ENCODE measurements around the gene OXA1L. TPM values are rescaled to one million over a fixed set of nuclear protein-coding genes. Genes with fewer than 3 reads are reported as not detected.

Gene OXA1L
- total and polyA plus RNA-seq, 2 of the 13 experiments (the other 11 are each of a cell fraction or from before 2014, with no cell fraction given) = 230 to 589 TPM

DNA sequence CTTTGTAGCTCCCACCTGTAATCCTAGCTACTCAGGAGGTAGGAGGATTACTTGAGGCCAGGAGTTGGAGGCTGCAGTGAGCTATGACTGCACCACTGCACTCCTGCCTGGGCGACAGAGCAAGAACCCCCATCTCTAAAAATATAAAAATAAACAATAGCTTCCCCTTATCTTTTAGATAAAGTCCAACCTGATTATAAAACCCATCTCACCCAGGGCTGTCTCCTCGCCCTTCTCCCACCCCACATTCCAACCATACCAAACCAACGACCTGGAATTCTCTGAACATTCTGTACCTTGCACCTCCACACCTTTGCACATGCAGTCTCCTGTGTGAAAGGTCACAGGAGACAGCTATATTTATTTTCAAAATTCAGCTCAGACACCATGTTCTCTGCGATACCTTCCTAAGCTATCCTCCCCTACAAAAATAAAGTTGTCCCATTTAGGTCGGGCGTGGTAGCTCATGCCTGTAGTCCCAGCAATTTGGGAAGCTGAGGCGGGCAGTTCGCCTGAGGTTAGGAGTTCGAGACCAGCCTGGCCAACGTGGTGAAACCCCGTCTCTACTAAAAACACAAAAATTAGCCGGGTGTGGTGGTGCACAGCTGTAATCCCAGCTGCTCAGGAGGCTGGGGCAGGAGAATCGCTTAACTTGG, 41.1 kb downstream of the OXA1L start (continued):
- no peak for TF ChIP-seq SIX1 (CRISPR knock-in tag; IDR thresholded peaks at IDR 0.05; ENCODE audit: borderline replicate concordance)
- TF ChIP-seq NR3C1 (CRISPR knock-in tag; IDR thresholded peaks at IDR 0.05) = no peak
- TF ChIP-seq ZFP90 (CRISPR knock-in tag; IDR thresholded peaks at IDR 0.05; ENCODE audit: borderline replicate concordance) = 0 out of 2 replicates have a peak, but pooled peaks have one; percentile 70
- peak; percentile 18; the same call in 1 of the 2 replicates for TF ChIP-seq ZNF292 (CRISPR knock-in tag; IDR thresholded peaks at IDR 0.05; ENCODE audit: borderline replicate concordance, low read depth)
- TF ChIP-seq, protein P1, sequence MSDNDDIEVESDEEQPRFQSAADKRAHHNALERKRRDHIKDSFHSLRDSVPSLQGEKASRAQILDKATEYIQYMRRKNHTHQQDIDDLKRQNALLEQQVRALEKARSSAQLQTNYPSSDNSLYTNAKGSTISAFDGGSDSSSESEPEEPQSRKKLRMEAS (IDR thresholded peaks at IDR 0.05) = peak; percentile 44; the same call in 1 of the 2 replicates
- TF ChIP-seq, protein P2, sequence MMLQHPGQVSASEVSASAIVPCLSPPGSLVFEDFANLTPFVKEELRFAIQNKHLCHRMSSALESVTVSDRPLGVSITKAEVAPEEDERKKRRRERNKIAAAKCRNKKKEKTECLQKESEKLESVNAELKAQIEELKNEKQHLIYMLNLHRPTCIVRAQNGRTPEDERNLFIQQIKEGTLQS (CRISPR knock-in tag; IDR thresholded peaks at IDR 0.05) = no peak
- TF ChIP-seq TRIM24 (CRISPR knock-in tag; IDR thresholded peaks at IDR 0.05) = peak; percentile 69; the same call in 1 of the 2 replicates
- TF ChIP-seq, protein P3, sequence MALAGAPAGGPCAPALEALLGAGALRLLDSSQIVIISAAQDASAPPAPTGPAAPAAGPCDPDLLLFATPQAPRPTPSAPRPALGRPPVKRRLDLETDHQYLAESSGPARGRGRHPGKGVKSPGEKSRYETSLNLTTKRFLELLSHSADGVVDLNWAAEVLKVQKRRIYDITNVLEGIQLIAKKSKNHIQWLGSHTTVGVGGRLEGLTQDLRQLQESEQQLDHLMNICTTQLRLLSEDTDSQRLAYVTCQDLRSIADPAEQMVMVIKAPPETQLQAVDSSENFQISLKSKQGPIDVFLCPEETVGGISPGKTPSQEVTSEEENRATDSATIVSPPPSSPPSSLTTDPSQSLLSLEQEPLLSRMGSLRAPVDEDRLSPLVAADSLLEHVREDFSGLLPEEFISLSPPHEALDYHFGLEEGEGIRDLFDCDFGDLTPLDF (CRISPR knock-in tag; IDR thresholded peaks at IDR 0.05) = no peak
- peak; percentile 44; the same call in 1 of the 2 replicates for TF ChIP-seq ZNF451 (CRISPR knock-in tag; IDR thresholded peaks at IDR 0.05)
- 0 out of 2 replicates have a peak, but pooled peaks have one; percentile 17 for TF ChIP-seq GLI4 (CRISPR knock-in tag; IDR thresholded peaks at IDR 0.05; ENCODE audit: borderline replicate concordance)
- TF ChIP-seq ZNF34 (CRISPR knock-in tag; IDR thresholded peaks at IDR 0.05; ENCODE audit: borderline replicate concordance) = no peak
- TF ChIP-seq, protein P4, sequence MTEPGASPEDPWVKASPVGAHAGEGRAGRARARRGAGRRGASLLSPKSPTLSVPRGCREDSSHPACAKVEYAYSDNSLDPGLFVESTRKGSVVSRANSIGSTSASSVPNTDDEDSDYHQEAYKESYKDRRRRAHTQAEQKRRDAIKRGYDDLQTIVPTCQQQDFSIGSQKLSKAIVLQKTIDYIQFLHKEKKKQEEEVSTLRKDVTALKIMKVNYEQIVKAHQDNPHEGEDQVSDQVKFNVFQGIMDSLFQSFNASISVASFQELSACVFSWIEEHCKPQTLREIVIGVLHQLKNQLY (CRISPR knock-in tag; IDR thresholded peaks at IDR 0.05) = peak; percentile 94
- peak; percentile 71; the same call in 1 of the 2 replicates for TF ChIP-seq ZSCAN31 (CRISPR knock-in tag; IDR thresholded peaks at IDR 0.05; ENCODE audit: low read depth)
- TF ChIP-seq NFATC3 (CRISPR knock-in tag; IDR thresholded peaks at IDR 0.05) = no peak
- peak; percentile 56; the same call in 1 of the 2 replicates for TF ChIP-seq SOX5 (CRISPR knock-in tag; IDR thresholded peaks at IDR 0.05; ENCODE audit: borderline replicate concordance)
- peak; percentile 18; the same call in 1 of the 2 replicates for TF ChIP-seq FOSL2 (CRISPR knock-in tag; IDR thresholded peaks at IDR 0.05)
- TF ChIP-seq TBX3 (IDR thresholded peaks at IDR 0.05; ENCODE audit: borderline replicate concordance) = peak; percentile 81
- TF ChIP-seq ZNF17 (CRISPR knock-in tag; IDR thresholded peaks at IDR 0.05) = no peak
- peak; percentile 56; the same call in 1 of the 2 replicates for TF ChIP-seq HOXA3 (CRISPR knock-in tag; IDR thresholded peaks at IDR 0.05)
- TF ChIP-seq SOX13 (IDR thresholded peaks at IDR 0.05) = no peak
- peak in 1 of 2 experiments; percentile 64; a peak in 2 of 4 replicates for TF ChIP-seq SOX13 (CRISPR knock-in tag; conservative IDR thresholded peaks at IDR 0.05 in 1 of 2, IDR thresholded peaks at IDR 0.05 in 1 of 2)
- no peak for TF ChIP-seq ZNF850 (CRISPR knock-in tag; conservative IDR thresholded peaks at IDR 0.05)
- TF ChIP-seq, protein P5, sequence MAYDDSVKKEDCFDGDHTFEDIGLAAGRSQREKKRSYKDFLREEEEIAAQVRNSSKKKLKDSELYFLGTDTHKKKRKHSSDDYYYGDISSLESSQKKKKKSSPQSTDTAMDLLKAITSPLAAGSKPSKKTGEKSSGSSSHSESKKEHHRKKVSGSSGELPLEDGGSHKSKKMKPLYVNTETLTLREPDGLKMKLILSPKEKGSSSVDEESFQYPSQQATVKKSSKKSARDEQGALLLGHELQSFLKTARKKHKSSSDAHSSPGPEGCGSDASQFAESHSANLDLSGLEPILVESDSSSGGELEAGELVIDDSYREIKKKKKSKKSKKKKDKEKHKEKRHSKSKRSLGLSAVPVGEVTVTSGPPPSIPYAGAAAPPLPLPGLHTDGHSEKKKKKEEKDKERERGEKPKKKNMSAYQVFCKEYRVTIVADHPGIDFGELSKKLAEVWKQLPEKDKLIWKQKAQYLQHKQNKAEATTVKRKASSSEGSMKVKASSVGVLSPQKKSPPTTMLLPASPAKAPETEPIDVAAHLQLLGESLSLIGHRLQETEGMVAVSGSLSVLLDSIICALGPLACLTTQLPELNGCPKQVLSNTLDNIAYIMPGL (CRISPR knock-in tag; IDR thresholded peaks at IDR 0.05; ENCODE audit: borderline replicate concordance in 1 of 2, low read depth in 1 of 2) = peak in 1 of 2 experiments; percentile 42; a peak in 1 of 4 replicates
- no peak for TF ChIP-seq MLLT10 (CRISPR knock-in tag; IDR thresholded peaks at IDR 0.05)

Measured in HepG2 (cell line).